GM23248 (cell line): ENCODE measurements around the gene FBXO38.

Experiments
- EZH2 ChIP-seq: fragments of 200-600 bp; sonication (generic); IDR thresholded peaks from 2 replicates; pipeline ENCODE4 v1.6.1; 2018; ENCODE audit warnings: antibody characterized with exemption, mild to moderate bottlenecking; ENCODE audit not compliant: insufficient read depth, poor library complexity, severe bottlenecking
- EZH2phosphoT487 ChIP-seq: fragments of 200-600 bp; sonication (generic); IDR thresholded peaks from 2 replicates; pipeline ENCODE4 v1.6.1; 2018; ENCODE audit warnings: antibody characterized with exemption, moderate library complexity, mild to moderate bottlenecking, low read depth; ENCODE audit not compliant: insufficient read depth

- TF ChIP-seq EZH2phosphoT487, result no peak
- TF ChIP-seq EZH2, result no peak
These were observed 42.0 kb downstream of the FBXO38 start for GRCh38 chr5:148425808-148426207.
